Glutamatergic neuron (in vitro differentiated cells): ENCODE data around the gene PLEKHA7. TPM values are rescaled to one million over a fixed set of nuclear protein-coding genes. Genes with fewer than 3 reads are reported as not detected.
A peak's percentile ranks its signal among the peaks of the same experiment; 100 is the strongest.

Experiments used
- DNase-seq: peaks from one replicate; pipeline ENCODE4 v3.0.0; 2022
- H3K27ac Mint-ChIP-seq: one replicate; pipeline ENCODE4 v1.8.0; 2020; ENCODE audit warnings: mild to moderate bottlenecking, mixed read lengths, inconsistent platforms; ENCODE audit not compliant: unreplicated experiment
- H3K27me3 Mint-ChIP-seq: one replicate; pipeline ENCODE4 v1.8.0; 2020; ENCODE audit warnings: mild to moderate bottlenecking, moderate library complexity, mixed read lengths, inconsistent platforms; ENCODE audit not compliant: unreplicated experiment
- H3K36me3 Mint-ChIP-seq: one replicate; pipeline ENCODE4 v1.8.0; 2020; ENCODE audit warnings: mild to moderate bottlenecking, mixed read lengths, inconsistent platforms; ENCODE audit not compliant: unreplicated experiment
- H3K4me1 Mint-ChIP-seq: one replicate; pipeline ENCODE4 v1.8.0; 2020; ENCODE audit warnings: mild to moderate bottlenecking, low read depth, mixed read lengths, inconsistent platforms; ENCODE audit not compliant: unreplicated experiment
- H3K4me3 Mint-ChIP-seq: one replicate; pipeline ENCODE4 v1.8.0; 2020; ENCODE audit warnings: mild to moderate bottlenecking, mixed read lengths, inconsistent platforms; ENCODE audit not compliant: unreplicated experiment
- H3K9me3 Mint-ChIP-seq: one replicate; pipeline ENCODE4 v1.8.0; 2020; ENCODE audit warnings: mild to moderate bottlenecking, moderate library complexity, mixed read lengths, inconsistent platforms; ENCODE audit not compliant: unreplicated experiment
- total RNA-seq: library from RNA; stranded (reverse); fragmentation: NEBNext Ultra II Directional; extraction: Animal tissue kit (Norgen Biotek cat#: 25700); gene quantifications from one replicate; pipeline ENCODE4 v1.2.1, GENCODE V29; 2021; ENCODE audit not compliant: unreplicated experiment
- TF ChIP-seq, protein P1 (sequence below): fragments of 200-600 bp; sonication (generic); IDR thresholded peaks from one replicate; pipeline ENCODE4 v1.5.0; 2021; ENCODE audit not compliant: partially characterized antibody, unreplicated experiment

Gene PLEKHA7
- total RNA-seq, 1 donor from 2014 or later = 5.7 TPM

- no peak overlapping the region for H3K27ac Mint-ChIP-seq
- H3K27me3 Mint-ChIP-seq = peaks cover 10% of the 10 kb centered on the region
- H3K4me3 Mint-ChIP-seq = no peak overlapping the region
- no peaks in the 10 kb centered on the region for H3K9me3 Mint-ChIP-seq
- TF ChIP-seq, protein P1, sequence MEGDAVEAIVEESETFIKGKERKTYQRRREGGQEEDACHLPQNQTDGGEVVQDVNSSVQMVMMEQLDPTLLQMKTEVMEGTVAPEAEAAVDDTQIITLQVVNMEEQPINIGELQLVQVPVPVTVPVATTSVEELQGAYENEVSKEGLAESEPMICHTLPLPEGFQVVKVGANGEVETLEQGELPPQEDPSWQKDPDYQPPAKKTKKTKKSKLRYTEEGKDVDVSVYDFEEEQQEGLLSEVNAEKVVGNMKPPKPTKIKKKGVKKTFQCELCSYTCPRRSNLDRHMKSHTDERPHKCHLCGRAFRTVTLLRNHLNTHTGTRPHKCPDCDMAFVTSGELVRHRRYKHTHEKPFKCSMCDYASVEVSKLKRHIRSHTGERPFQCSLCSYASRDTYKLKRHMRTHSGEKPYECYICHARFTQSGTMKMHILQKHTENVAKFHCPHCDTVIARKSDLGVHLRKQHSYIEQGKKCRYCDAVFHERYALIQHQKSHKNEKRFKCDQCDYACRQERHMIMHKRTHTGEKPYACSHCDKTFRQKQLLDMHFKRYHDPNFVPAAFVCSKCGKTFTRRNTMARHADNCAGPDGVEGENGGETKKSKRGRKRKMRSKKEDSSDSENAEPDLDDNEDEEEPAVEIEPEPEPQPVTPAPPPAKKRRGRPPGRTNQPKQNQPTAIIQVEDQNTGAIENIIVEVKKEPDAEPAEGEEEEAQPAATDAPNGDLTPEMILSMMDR = no peak
- no peak for DNase-seq
- peaks cover 1% of the 10 kb centered on the region for H3K4me1 Mint-ChIP-seq
- no peaks in the 10 kb centered on the region for H3K36me3 Mint-ChIP-seq
These were observed 225.2 kb downstream of the PLEKHA7 start for GRCh38 chr11:16789063-16789420.

DNA sequence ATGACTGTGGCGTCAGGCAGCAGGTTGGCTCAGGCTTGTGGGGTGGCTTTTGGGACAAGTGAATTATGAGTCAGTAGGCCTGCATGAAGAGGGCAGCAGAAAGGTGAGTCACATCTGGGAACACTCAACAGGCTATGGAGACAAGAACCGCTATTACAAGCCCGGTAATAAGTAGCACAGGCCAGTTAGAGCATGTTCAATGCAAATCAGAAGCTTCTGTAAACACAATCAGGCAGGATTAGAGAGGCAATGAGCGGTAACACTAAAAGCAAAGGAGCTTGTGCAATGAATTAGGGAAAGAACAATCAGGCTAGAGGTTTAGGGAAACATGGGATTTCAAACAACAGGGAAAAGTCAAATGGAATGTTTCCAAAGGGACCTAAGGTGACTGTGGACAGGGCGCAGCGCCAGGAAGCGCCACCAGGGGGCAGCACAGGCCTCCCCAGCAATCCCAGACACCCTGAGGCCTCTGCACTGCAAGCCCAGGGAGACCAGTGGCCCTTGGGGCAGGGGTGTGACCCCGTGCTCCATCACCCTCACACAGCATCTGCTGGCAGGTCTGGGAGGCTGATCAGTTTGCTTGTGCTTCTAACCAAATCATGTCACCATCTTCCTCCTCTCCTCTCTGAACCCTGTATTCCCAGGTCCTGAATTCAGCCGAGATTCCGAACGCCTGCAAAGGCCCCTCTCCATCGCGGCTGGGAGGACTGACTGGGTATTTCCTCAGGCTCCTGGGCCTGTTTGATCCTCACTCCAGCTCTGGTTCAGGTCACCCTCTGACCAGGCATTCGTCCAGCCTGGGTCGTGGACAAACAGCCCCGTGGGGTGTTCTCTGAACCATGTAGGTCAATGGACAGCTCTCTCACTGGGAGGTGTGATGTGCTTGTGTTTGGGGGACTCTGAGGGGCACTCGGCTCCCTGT lies 225.8 kb downstream of the PLEKHA7 start:
- no peak overlapping the region for H3K27ac Mint-ChIP-seq
- peaks cover 1% of the 10 kb centered on the region for H3K4me1 Mint-ChIP-seq

GRCh38 chr11:16787035-16787742 lies 227.0 kb downstream of the PLEKHA7 start:
- no peak overlapping the region for H3K27ac Mint-ChIP-seq
- TF ChIP-seq, protein P1 = no peak
- H3K4me3 Mint-ChIP-seq = no peak overlapping the region
- H3K27me3 Mint-ChIP-seq = peaks cover 9% of the 10 kb centered on the region
- H3K9me3 Mint-ChIP-seq = no peaks in the 10 kb centered on the region
- peaks cover 1% of the 10 kb centered on the region for H3K4me1 Mint-ChIP-seq
- no peaks in the 10 kb centered on the region for H3K36me3 Mint-ChIP-seq
- DNase-seq = no peak

More for the DNA sequence above, 225.8 kb downstream of the PLEKHA7 start:
- no peaks in the 10 kb centered on the region for H3K9me3 Mint-ChIP-seq
- H3K4me3 Mint-ChIP-seq = no peak overlapping the region
- DNase-seq = peak; percentile 81
- no peaks in the 10 kb centered on the region for H3K36me3 Mint-ChIP-seq
- TF ChIP-seq, protein P1 = peak; percentile 96
- H3K27me3 Mint-ChIP-seq = peaks cover 11% of the 10 kb centered on the region

DNA sequence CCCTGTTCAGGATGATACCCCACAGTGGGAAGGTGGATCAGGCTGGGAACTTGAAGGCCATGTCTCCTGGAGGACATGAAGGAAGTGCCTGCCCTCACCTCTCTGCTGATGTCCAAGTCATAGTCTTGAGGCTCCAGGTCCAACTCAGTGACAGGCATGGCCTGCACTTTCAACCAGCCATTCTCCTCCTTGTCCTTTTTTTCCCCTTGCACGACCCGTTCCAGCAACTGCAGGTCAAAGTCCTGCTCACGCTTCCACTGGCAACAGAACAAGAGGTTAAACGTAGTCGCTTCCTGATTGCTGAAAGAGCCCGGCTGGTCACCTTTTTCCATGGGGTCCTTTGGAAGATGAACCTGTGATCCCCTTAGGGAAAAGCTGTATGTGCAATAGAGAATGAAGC lies 228.1 kb downstream of the PLEKHA7 start:
- H3K4me3 Mint-ChIP-seq = no peak overlapping the region
- TF ChIP-seq, protein P1 = no peak
- peaks cover 7% of the 10 kb centered on the region for H3K27me3 Mint-ChIP-seq
- peaks cover 1% of the 10 kb centered on the region for H3K4me1 Mint-ChIP-seq
- H3K27ac Mint-ChIP-seq = no peak overlapping the region
- no peaks in the 10 kb centered on the region for H3K9me3 Mint-ChIP-seq
- no peaks in the 10 kb centered on the region for H3K36me3 Mint-ChIP-seq
- DNase-seq = no peak
